HG02623 (cell line): ENCODE measurements around the gene OGA.
"Not testable (repeated sequence)": the region's sequence is repeated elsewhere in the genome, so short reads cannot be mapped to it uniquely, and the experiment has no call there.

Experiments
- ATAC-seq: cut with Tn5 transposase; IDR thresholded peaks from one replicate; pipeline ENCODE4 v1.9.1; 2021; ENCODE audit warnings: moderate library complexity; ENCODE audit not compliant: unreplicated experiment

Gene OGA

GRCh38 chr10:101807158-101807557 is 11.1 kb downstream of the OGA start:
- no peak for ATAC-seq

GRCh38 chr10:101803511-101803910 is 14.7 kb downstream of the OGA start:
- ATAC-seq = no peak

- ATAC-seq = no peak
These were observed 20.7 kb downstream of the OGA start for GRCh38 chr10:101797403-101798059.

- ATAC-seq = no peak
These were observed 24.7 kb downstream of the OGA start for GRCh38 chr10:101793526-101793925.

- no peak for ATAC-seq
These were observed 28.6 kb downstream of the OGA start for GRCh38 chr10:101789686-101790085.

GRCh38 chr10:101789231-101789630 is 29.0 kb downstream of the OGA start:
- not testable (repeated sequence) for ATAC-seq

- no peak for ATAC-seq
These were observed 32.4 kb downstream of the OGA start for GRCh38 chr10:101785801-101786200.

GRCh38 chr10:101784558-101784957 is 33.7 kb downstream of the OGA start:
- ATAC-seq = no peak

GRCh38 chr10:101783736-101784118 is 34.5 kb downstream of the OGA start:
- no peak for ATAC-seq

GRCh38 chr10:101782811-101783735 is 35.2 kb downstream of the OGA start, which contains the start of gene NPM3:
Gene NPM3 (minus strand): TSS chr10:101783446. CDS start chr10:101783390, 56 bp downstream.
- peak; percentile 56 for ATAC-seq

- no peak for ATAC-seq
These were observed 36.0 kb downstream of the OGA start for GRCh38 chr10:101781984-101782810.

- ATAC-seq = no peak
These were observed 36.6 kb downstream of the OGA start for GRCh38 chr10:101781655-101781983.

- ATAC-seq = no peak
These were observed 37.2 kb downstream of the OGA start for GRCh38 chr10:101780818-101781654.

- no peak for ATAC-seq
These were observed 37.9 kb downstream of the OGA start for GRCh38 chr10:101780187-101780817.

GRCh38 chr10:101779544-101780186 is 38.6 kb downstream of the OGA start:
- no peak for ATAC-seq

- no peak for ATAC-seq
These were observed 39.3 kb downstream of the OGA start for GRCh38 chr10:101778781-101779543.

- no peak for ATAC-seq
These were observed 40.0 kb downstream of the OGA start for GRCh38 chr10:101778151-101778780.

GRCh38 chr10:101777619-101778145 is 40.6 kb downstream of the OGA start:
- no peak for ATAC-seq
